ENCODE measurements around the gene FLCN. TPM values are rescaled to one million over a fixed set of nuclear protein-coding genes. Genes with fewer than 3 reads are reported as not detected.

FLCN gene
- total and polyA plus RNA-seq, 7 donors = 38.7 to 106 (median 58.3) TPM

GRCh38 chr17:17207998-17208397, 29.0 kb downstream of the FLCN start:
- DNase-seq (no peak), ATAC-seq (no peak)
- peaks cover 0 to 22% of the 10 kb centered on the region in 2 donors for H3K36me3 ChIP-seq (ENCODE audit: insufficient read depth in 1 of 2, low read depth in 1 of 2)
- no peak overlapping the region for H3K4me3 ChIP-seq
- WGBS, 3 donors = 73 to 82% (median 75%) methylated on average over 8 of the region's 8 CpGs
- no peaks in the 10 kb centered on the region for H3K27me3 ChIP-seq (ENCODE audit: insufficient read depth in 3 of 3, low read length in 2 of 3)
- H3K27ac ChIP-seq = peak overlapping the region; percentile 91
- H3K9me3 ChIP-seq = no peaks in the 10 kb centered on the region
- intact Hi-C loops (cut with DNase I) = no loop called here
- TF ChIP-seq CTCF (IDR thresholded peaks at IDR 0.05) = no peak
- peaks cover 41% of the 10 kb centered on the region for H3K4me1 ChIP-seq

- H3K27me3 ChIP-seq (ENCODE audit: insufficient read depth in 3 of 3, low read length in 2 of 3) = no peaks in the 10 kb centered on the region
- H3K4me3 ChIP-seq = no peak overlapping the region
- H3K36me3 ChIP-seq (ENCODE audit: insufficient read depth in 1 of 2, low read depth in 1 of 2) = peaks cover 0 to 19% of the 10 kb centered on the region in 2 donors
- intact Hi-C loops (cut with DNase I) = no loop called here
- WGBS, 3 donors = 24 to 48% (median 31%) methylated on average over 16 of the region's 16 CpGs
- H3K9me3 ChIP-seq = no peaks in the 10 kb centered on the region
- H3K4me1 ChIP-seq = peaks cover 37% of the 10 kb centered on the region
- ATAC-seq = no peak
- no peak for DNase-seq
- peak overlapping the region; percentile 91 for H3K27ac ChIP-seq
- no peak for TF ChIP-seq CTCF (IDR thresholded peaks at IDR 0.05)
Observed at GRCh38 chr17:17206913-17207335, 30.0 kb downstream of the FLCN start.

- Histone ChIP-seq H3K27me3 (ENCODE audit: insufficient read depth in 3 of 3, low read length in 2 of 3) (no peaks in the 10 kb centered on the region), H3K4me3 (peak within 1 kb of the TSS; percentile 72), H3K27ac (peak within 1 kb of the TSS; percentile 91), H3K4me1 (peaks cover 31% of the 10 kb centered on the region), H3K9me3 (no peaks in the 10 kb centered on the region), H3K36me3 (ENCODE audit: insufficient read depth in 1 of 2, low read depth in 1 of 2) (peaks cover 0 to 15% of the 10 kb centered on the region in 2 donors)
- WGBS, 3 donors = 8 to 19% (median 14%) methylated on average over 58 to 78 of the region's 78 CpGs
- DNase-seq (peak; percentile 84 to 94), ATAC-seq (peak; percentile 70 to 85 (median 76))
- intact Hi-C loops (cut with DNase I) = no loop called here
- TF ChIP-seq CTCF (IDR thresholded peaks at IDR 0.05) = no peak
Observed at GRCh38 chr17:17206124-17206912, 30.6 kb downstream of the FLCN start, which contains the start of gene PLD6. TSS of gene PLD6 (minus strand) at chr17:17206333. CDS start at chr17:17206286, 47 bp downstream.

GRCh38 chr17:17205368-17206123, 31.4 kb downstream of the FLCN start:
- no peaks in the 10 kb centered on the region for H3K9me3 ChIP-seq
- intact Hi-C loops (cut with DNase I) = no loop called here
- peaks cover 25% of the 10 kb centered on the region for H3K4me1 ChIP-seq
- WGBS, 3 donors = 4 to 6% (median 5%) methylated on average over 65 to 70 of the region's 70 CpGs
- peak; percentile 33 to 68 (median 49) for ATAC-seq
- H3K27me3 ChIP-seq (ENCODE audit: insufficient read depth in 3 of 3, low read length in 2 of 3) = no peaks in the 10 kb centered on the region
- TF ChIP-seq CTCF (IDR thresholded peaks at IDR 0.05) = no peak
- H3K36me3 ChIP-seq (ENCODE audit: insufficient read depth in 1 of 2, low read depth in 1 of 2) = peaks cover 0 to 14% of the 10 kb centered on the region in 2 donors
- peak overlapping the region; percentile 91 for H3K27ac ChIP-seq
- peak; percentile 64 to 80 for DNase-seq
- peak overlapping the region; percentile 72 for H3K4me3 ChIP-seq

Data from psoas muscle (tissue), 8 donors.